IMR-90 (cell line): ENCODE data around the gene C19orf25. TPM values are rescaled to one million over a fixed set of nuclear protein-coding genes. Genes with fewer than 3 reads are reported as not detected.

ENCODE experiments used
- ATAC-seq: fragments of 200-7000 bp; cut with Tn5 transposase; 2 replicates; pipeline ENCODE4 v1.9.1; 2020; ENCODE audit warnings: low read depth, mild to moderate bottlenecking, moderate library complexity
- BruUV-seq: library from RNA; stranded (reverse); fragments of 400-500 nt; replicated peaks from 2 replicates; lab custom pipeline; 2021; lab: Mats Ljungman, UMichigan
- CTCF ChIA-PET: fragments of 300-600 bp; formaldehyde crosslinking; extraction: SDS; loops from one replicate; lab custom pipeline; 2021; ENCODE audit warnings: antibody characterized with exemption; lab: Yijun Ruan, JAX
- POLR2A ChIA-PET: fragments of 300-600 bp; sonication (Branson Sonifier 250); formaldehyde crosslinking; loops from one replicate; lab custom pipeline; 2022; ENCODE audit warnings: antibody characterized with exemption; ENCODE audit not compliant: unreplicated experiment; lab: Charles Lee
- DNase-seq: peaks from one replicate; pipeline ENCODE4 v3.0.0; 2013
- H2AFZ ChIP-seq: replicated peaks from 2 replicates; pipeline ENCODE3; 2013; ENCODE audit warnings: low read length, mild to moderate bottlenecking; ENCODE audit not compliant: poor library complexity
- H2AK5ac ChIP-seq: 2 replicates; pipeline ENCODE4 v1.6.1; 2013; ENCODE audit warnings: low read depth, low read length, inconsistent platforms
- H2AK9ac ChIP-seq: replicated peaks from 2 replicates; pipeline ENCODE3; 2013; ENCODE audit warnings: mild to moderate bottlenecking, low read depth, low read length, moderate library complexity; ENCODE audit not compliant: poor library complexity
- H2BK120ac ChIP-seq: 2 replicates; pipeline ENCODE4 v1.6.1; 2013; ENCODE audit warnings: low read depth, low read length, inconsistent platforms
- H2BK15ac ChIP-seq: 3 replicates; pipeline ENCODE4 v1.6.1; 2013; ENCODE audit warnings: low read depth, low read length, inconsistent platforms
- H2BK20ac ChIP-seq: 2 replicates; pipeline ENCODE4 v1.6.1; 2013; ENCODE audit warnings: low read depth, mild to moderate bottlenecking, inconsistent platforms, low read length, moderate library complexity
- H2BK5ac ChIP-seq: 2 replicates; pipeline ENCODE4 v1.6.1; 2013; ENCODE audit warnings: mild to moderate bottlenecking, low read depth, low read length, inconsistent platforms; ENCODE audit not compliant: poor library complexity, severe bottlenecking
- H3K14ac ChIP-seq: replicated peaks from 2 replicates; pipeline ENCODE4 v1.6.1; 2013; ENCODE audit warnings: low read depth, low read length, inconsistent platforms
- H3K18ac ChIP-seq: 2 replicates; pipeline ENCODE4 v1.6.1; 2013; ENCODE audit warnings: low read depth, low read length, control low read depth
- H3K23ac ChIP-seq: 2 replicates; pipeline ENCODE4 v1.6.1; 2013; ENCODE audit warnings: low read depth, low read length, inconsistent platforms
- H3K27ac ChIP-seq: 2 replicates; pipeline ENCODE4 v1.5.1; 2013; ENCODE audit warnings: mild to moderate bottlenecking, control low read depth, low read length; ENCODE audit not compliant: insufficient read depth
- H3K27me3 ChIP-seq: 2 replicates; pipeline ENCODE4 v1.6.1; 2013; ENCODE audit warnings: low read length; ENCODE audit not compliant: control insufficient read depth, insufficient read depth
- H3K36me3 ChIP-seq: 2 replicates; pipeline ENCODE4 v1.6.1; 2013; ENCODE audit warnings: low read length, mixed read lengths; ENCODE audit not compliant: control insufficient read depth, insufficient read depth
- H3K4ac ChIP-seq: 2 replicates; pipeline ENCODE4 v1.6.1; 2013; ENCODE audit warnings: low read depth, low read length, inconsistent platforms
- H3K4me1 ChIP-seq: 2 replicates; pipeline ENCODE4 v1.6.1; 2013; ENCODE audit warnings: low read length, mixed read lengths; ENCODE audit not compliant: control insufficient read depth, insufficient read depth
- H3K4me2 ChIP-seq: 2 replicates; pipeline ENCODE4 v1.6.1; 2013; ENCODE audit warnings: low read depth, mild to moderate bottlenecking, control low read depth, low read length, moderate library complexity
- H3K4me3 ChIP-seq: 2 replicates; pipeline ENCODE4 v1.5.1; 2013; ENCODE audit warnings: low read depth, mild to moderate bottlenecking, control low read depth, low read length, moderate library complexity; ENCODE audit not compliant: insufficient read depth
- H3K56ac ChIP-seq: 2 replicates; pipeline ENCODE4 v1.6.1; 2013; ENCODE audit warnings: low read length, inconsistent platforms; ENCODE audit not compliant: insufficient read depth; ENCODE audit errors: extremely low read depth
- H3K79me1 ChIP-seq, 2 experiments: 2 replicates each; pipeline ENCODE4 v1.6.1; 2013; ENCODE audit warnings: low read length in 2 of 2, inconsistent platforms in 1 of 2, low read depth in 1 of 2
- H3K9ac ChIP-seq: 2 replicates; pipeline ENCODE4 v1.6.1; 2013; ENCODE audit warnings: low read depth, low read length, control low read depth
- H3K9me1 ChIP-seq: 2 replicates; pipeline ENCODE4 v1.6.1; 2013; ENCODE audit warnings: low read length, inconsistent platforms; ENCODE audit not compliant: insufficient read depth
- H3K9me3 ChIP-seq: 2 replicates; pipeline ENCODE4 v1.6.1; 2013; ENCODE audit warnings: low read length; ENCODE audit not compliant: control insufficient read depth, insufficient read depth
- H4K20me1 ChIP-seq: 2 replicates; pipeline ENCODE4 v1.6.1; 2013; ENCODE audit warnings: low read length, inconsistent platforms; ENCODE audit not compliant: insufficient read depth
- H4K5ac ChIP-seq: 2 replicates; pipeline ENCODE4 v1.6.1; 2013; ENCODE audit warnings: mild to moderate bottlenecking, low read depth, low read length, control low read depth
- H4K8ac ChIP-seq, 2 experiments: 2 replicates each; pipeline ENCODE4 v1.6.1; 2013; ENCODE audit warnings: low read depth in 2 of 2, low read length in 2 of 2, control low read depth in 1 of 2, inconsistent platforms in 1 of 2
- H4K91ac ChIP-seq: 2 replicates; pipeline ENCODE4 v1.6.1; 2013; ENCODE audit warnings: low read depth, low read length, inconsistent platforms; ENCODE audit not compliant: insufficient read depth
- BHLHE40 ChIP-seq: fragments of 150-350 bp; IDR thresholded peaks from 2 replicates; pipeline ENCODE4 v1.6.1; 2016; ENCODE audit warnings: mild to moderate bottlenecking, low read depth, low read length
- CEBPB ChIP-seq: IDR thresholded peaks from 2 replicates; pipeline ENCODE4 v1.6.1; 2012; ENCODE audit warnings: low read depth, low read length, improper control_type of control experiment
- NFE2L2 ChIP-seq: fragments of 150-350 bp; IDR thresholded peaks from 2 replicates; pipeline ENCODE4 v1.6.1; 2016; ENCODE audit warnings: low read depth, mild to moderate bottlenecking, low read length
- RAD21 ChIP-seq: IDR thresholded peaks from 2 replicates; pipeline ENCODE4 v1.6.1; 2012; ENCODE audit warnings: low read length, improper control_type of control experiment
- RCOR1 ChIP-seq: IDR thresholded peaks from 2 replicates; pipeline ENCODE4 v1.6.1; 2012; ENCODE audit warnings: mild to moderate bottlenecking, low read length, improper control_type of control experiment; ENCODE audit not compliant: insufficient replicate concordance
- RFX5 ChIP-seq: IDR thresholded peaks from 2 replicates; pipeline ENCODE4 v1.8.0; 2012; ENCODE audit warnings: low read depth, mild to moderate bottlenecking, low read length, moderate library complexity
- SMC3 ChIP-seq: fragments of 150-350 bp; IDR thresholded peaks from 2 replicates; pipeline ENCODE4 v1.6.1; 2016; ENCODE audit warnings: low read depth, mild to moderate bottlenecking, antibody characterized with exemption, low read length, moderate library complexity
- WGBS, 2 experiments: methylation state at CpG; one replicate each; pipeline versions ENCODE4 v1.1.5 to v1.1.7; 2013; ENCODE audit warnings: missing lambda C conversion rate in 2 of 2; ENCODE audit not compliant: insufficient read length in 1 of 2; ENCODE audit errors: extremely low coverage in 2 of 2; 5-methylcytosine and 5-hydroxymethylcytosine counted together
- dilution Hi-C: fragments of 300-500 bp; cut with HindIII; formaldehyde crosslinking; loops from one replicate; pipeline ENCODE4 v1.14.3; 2018; ENCODE audit warnings: low sequenced_read_pairs; ENCODE audit not compliant: unreplicated experiment
- in situ Hi-C: fragments of 300-500 bp; cut with MboI; formaldehyde crosslinking; loops from 3 replicates; pipeline ENCODE4 v1.14.3; 2019; ENCODE audit warnings: low sequenced_read_pairs, inconsistent platforms, mixed read lengths
- intact Hi-C: fragments of 100-400 bp; cut with micrococcal nuclease; formaldehyde crosslinking; loops from 2 replicates; pipeline ENCODE4 v1.10.0; 2022
- polyA plus RNA-seq, 3 experiments: library from polyadenylated mRNA; depleted of rRNA; stranded (reverse); fragments of >200 nt; gene quantifications; 2 replicates each; pipeline ENCODE4 v1.2.3, GENCODE V29; 2012; ENCODE audit warnings: low replicate concordance in 1 of 3
- total RNA-seq: library from RNA; depleted of rRNA; stranded (reverse); fragments of >200 nt; gene quantifications from 2 replicates; pipeline ENCODE4 v1.2.3, GENCODE V29; 2012
- TF ChIP-seq, protein P1 (sequence below): conservative IDR thresholded peaks from 2 replicates; pipeline ENCODE4 v1.5.1; 2012; ENCODE audit warnings: mild to moderate bottlenecking, low read depth, low read length, improper control_type of control experiment
- TF ChIP-seq, protein P2 (sequence below): fragments of 150-350 bp; IDR thresholded peaks from 2 replicates; pipeline ENCODE4 v1.6.1; 2016; ENCODE audit warnings: low read depth, mild to moderate bottlenecking, low read length, moderate library complexity, borderline replicate concordance

Gene C19orf25
- total and polyA plus RNA-seq, 2 of the 4 experiments (the other 2 are of a cell fraction): 10.4 to 34.9 TPM

GRCh38 chr19:1452802-1453524, 26.1 kb downstream of the C19orf25 start:
- 55% methylated on average over 9 of the region's 30 CpGs; no CpG with 5 or more reads in 1 of the 2 experiments for WGBS, 2 experiments
- Histone ChIP-seq H4K8ac (no peak overlapping the region), H3K18ac (no peak overlapping the region), H3K9me3 (no peaks in the 10 kb centered on the region), H3K9ac (no peak overlapping the region), H3K4me3 (no peak overlapping the region), H3K79me1 (no peaks in the 10 kb centered on the region), H3K56ac (no peak overlapping the region), H3K14ac (no peak overlapping the region), H2AFZ (peak overlapping the region; percentile 43), H4K5ac (no peak overlapping the region), H2BK120ac (no peak overlapping the region), H2AK9ac (peak overlapping the region; percentile 42), H3K23ac (no peak overlapping the region), H2BK5ac (no peak overlapping the region), H3K4me2 (no peak overlapping the region), H3K4me1 (no peaks in the 10 kb centered on the region), H3K4ac (no peak overlapping the region), H2AK5ac (no peak overlapping the region), H4K20me1 (peaks cover 57% of the 10 kb centered on the region), H3K9me1 (no peaks in the 10 kb centered on the region), H2BK20ac (no peak overlapping the region), H3K27me3 (peaks cover 73% of the 10 kb centered on the region), H2BK15ac (no peak overlapping the region), H3K27ac (no peak overlapping the region), H3K36me3 (no peaks in the 10 kb centered on the region), H4K91ac (no peak overlapping the region)
- DNase-seq: no peak
- dilution Hi-C loops (no loop called here), in situ Hi-C loops (no loop called here), intact Hi-C loops (no loop called here)
- TF ChIP-seq RFX5: no peak
- no peak for TF ChIP-seq CEBPB
- no peak for TF ChIP-seq SMC3
- no peak for TF ChIP-seq BHLHE40
- TF ChIP-seq, protein P1, sequence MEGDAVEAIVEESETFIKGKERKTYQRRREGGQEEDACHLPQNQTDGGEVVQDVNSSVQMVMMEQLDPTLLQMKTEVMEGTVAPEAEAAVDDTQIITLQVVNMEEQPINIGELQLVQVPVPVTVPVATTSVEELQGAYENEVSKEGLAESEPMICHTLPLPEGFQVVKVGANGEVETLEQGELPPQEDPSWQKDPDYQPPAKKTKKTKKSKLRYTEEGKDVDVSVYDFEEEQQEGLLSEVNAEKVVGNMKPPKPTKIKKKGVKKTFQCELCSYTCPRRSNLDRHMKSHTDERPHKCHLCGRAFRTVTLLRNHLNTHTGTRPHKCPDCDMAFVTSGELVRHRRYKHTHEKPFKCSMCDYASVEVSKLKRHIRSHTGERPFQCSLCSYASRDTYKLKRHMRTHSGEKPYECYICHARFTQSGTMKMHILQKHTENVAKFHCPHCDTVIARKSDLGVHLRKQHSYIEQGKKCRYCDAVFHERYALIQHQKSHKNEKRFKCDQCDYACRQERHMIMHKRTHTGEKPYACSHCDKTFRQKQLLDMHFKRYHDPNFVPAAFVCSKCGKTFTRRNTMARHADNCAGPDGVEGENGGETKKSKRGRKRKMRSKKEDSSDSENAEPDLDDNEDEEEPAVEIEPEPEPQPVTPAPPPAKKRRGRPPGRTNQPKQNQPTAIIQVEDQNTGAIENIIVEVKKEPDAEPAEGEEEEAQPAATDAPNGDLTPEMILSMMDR: no peak
- no peak for TF ChIP-seq RCOR1
- TF ChIP-seq NFE2L2: no peak
- no peak for TF ChIP-seq RAD21
- TF ChIP-seq, protein P2, sequence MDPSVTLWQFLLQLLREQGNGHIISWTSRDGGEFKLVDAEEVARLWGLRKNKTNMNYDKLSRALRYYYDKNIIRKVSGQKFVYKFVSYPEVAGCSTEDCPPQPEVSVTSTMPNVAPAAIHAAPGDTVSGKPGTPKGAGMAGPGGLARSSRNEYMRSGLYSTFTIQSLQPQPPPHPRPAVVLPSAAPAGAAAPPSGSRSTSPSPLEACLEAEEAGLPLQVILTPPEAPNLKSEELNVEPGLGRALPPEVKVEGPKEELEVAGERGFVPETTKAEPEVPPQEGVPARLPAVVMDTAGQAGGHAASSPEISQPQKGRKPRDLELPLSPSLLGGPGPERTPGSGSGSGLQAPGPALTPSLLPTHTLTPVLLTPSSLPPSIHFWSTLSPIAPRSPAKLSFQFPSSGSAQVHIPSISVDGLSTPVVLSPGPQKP: no peak
- CTCF ChIA-PET: interaction anchor here (0.6 to 0.7 kb wide), 2 partner anchors 32 to 413 kb away, joined by 3 read pairs; partner anchors contain the start of gene ABCA7
- no TSS peak for BruUV-seq
- POLR2A ChIA-PET: no interaction called here
- ATAC-seq: no peak
